HG03039 (cell line): ENCODE measurements around the gene RCAN3.

Experiments used
- ATAC-seq: cut with Tn5 transposase; IDR thresholded peaks from one replicate; pipeline ENCODE4 v1.9.1; 2021; ENCODE audit warnings: mild to moderate bottlenecking, moderate library complexity; ENCODE audit not compliant: unreplicated experiment

The RCAN3 gene

GRCh38 chr1:24572301-24572700 is 69.7 kb downstream of the RCAN3 start:
- no peak for ATAC-seq

GRCh38 chr1:24575905-24576587 is 73.4 kb downstream of the RCAN3 start:
- ATAC-seq = no peak

GRCh38 chr1:24578846-24579245 is 76.2 kb downstream of the RCAN3 start:
- no peak for ATAC-seq

- ATAC-seq = no peak
Observed at GRCh38 chr1:24580756-24581155, 78.1 kb downstream of the RCAN3 start.

- ATAC-seq = no peak
Observed at GRCh38 chr1:24584171-24584647, 81.6 kb downstream of the RCAN3 start.

GRCh38 chr1:24586119-24586518 is 83.5 kb downstream of the RCAN3 start:
- ATAC-seq = no peak

- no peak for ATAC-seq
Observed at GRCh38 chr1:24586970-24587820, 84.6 kb downstream of the RCAN3 start.

GRCh38 chr1:24588573-24588972 is 85.9 kb downstream of the RCAN3 start:
- no peak for ATAC-seq

- no peak for ATAC-seq
Observed at GRCh38 chr1:24589200-24589599, 86.6 kb downstream of the RCAN3 start.
